ENCODE data around the gene CRABP2.
A peak's percentile ranks its signal among the peaks of the same experiment; 100 is the strongest.

CRABP2 gene

GRCh38 chr1:156747742-156748669 is 42.6 kb upstream of the CRABP2 start:
- no CpG with 5 or more reads among the region's 8 CpGs for WGBS (ENCODE audit: insufficient coverage, insufficient read length)
- Histone ChIP-seq H3K27me3 (ENCODE audit: control insufficient read depth, insufficient read depth, low read length) (no peaks in the 10 kb centered on the region), H3K4me1 (ENCODE audit: control insufficient read depth, insufficient read depth, low read length) (peaks cover 17% of the 10 kb centered on the region)

GRCh38 chr1:156746728-156747631 is 41.6 kb upstream of the CRABP2 start:
- Histone ChIP-seq H3K9me3 (ENCODE audit: control insufficient read depth, insufficient read depth, low read length) (no peaks in the 10 kb centered on the region), H3K27me3 (ENCODE audit: control insufficient read depth, insufficient read depth, low read length) (no peaks in the 10 kb centered on the region), H3K36me3 (ENCODE audit: control insufficient read depth, insufficient read depth, low read length) (peaks cover 17% of the 10 kb centered on the region; the same call in 1 of the 2 replicates), H3K27ac (ENCODE audit: low read length) (no peak overlapping the region), H3K4me1 (ENCODE audit: control insufficient read depth, insufficient read depth, low read length) (peaks cover 17% of the 10 kb centered on the region), H3K4me3 (ENCODE audit: low read length) (peak overlapping the region; percentile 34; the same call in 1 of the 2 replicates)
- no CpG with 5 or more reads among the region's 29 CpGs for WGBS (ENCODE audit: insufficient coverage, insufficient read length)
- no peak for DNase-seq (ENCODE audit: low read depth, low spot score)

More at GRCh38 chr1:156747742-156748669, 42.6 kb upstream of the CRABP2 start:
- H3K36me3 ChIP-seq (ENCODE audit: control insufficient read depth, insufficient read depth, low read length), result peaks cover 15% of the 10 kb centered on the region; the same call in 1 of the 2 replicates
- H3K27ac ChIP-seq (ENCODE audit: low read length), result no peak overlapping the region
- no peaks in the 10 kb centered on the region for H3K9me3 ChIP-seq (ENCODE audit: control insufficient read depth, insufficient read depth, low read length)
- H3K4me3 ChIP-seq (ENCODE audit: low read length), result peak overlapping the region; percentile 34; the same call in 1 of the 2 replicates
- DNase-seq (ENCODE audit: low read depth, low spot score), result no peak

GRCh38 chr1:156746406-156746727 is 41.0 kb upstream of the CRABP2 start:
- peaks cover 17% of the 10 kb centered on the region; the same call in 1 of the 2 replicates for H3K36me3 ChIP-seq (ENCODE audit: control insufficient read depth, insufficient read depth, low read length)
- H3K27ac ChIP-seq (ENCODE audit: low read length), result no peak overlapping the region
- DNase-seq (ENCODE audit: low read depth, low spot score), result no peak
- WGBS (ENCODE audit: insufficient coverage, insufficient read length), result no CpG with 5 or more reads among the region's 9 CpGs
- no peaks in the 10 kb centered on the region for H3K9me3 ChIP-seq (ENCODE audit: control insufficient read depth, insufficient read depth, low read length)
- H3K27me3 ChIP-seq (ENCODE audit: control insufficient read depth, insufficient read depth, low read length), result no peaks in the 10 kb centered on the region
- peaks cover 17% of the 10 kb centered on the region for H3K4me1 ChIP-seq (ENCODE audit: control insufficient read depth, insufficient read depth, low read length)
- H3K4me3 ChIP-seq (ENCODE audit: low read length), result no peak overlapping the region

- Histone ChIP-seq H3K27me3 (ENCODE audit: control insufficient read depth, insufficient read depth, low read length) (no peaks in the 10 kb centered on the region), H3K9me3 (ENCODE audit: control insufficient read depth, insufficient read depth, low read length) (no peaks in the 10 kb centered on the region), H3K4me3 (ENCODE audit: low read length) (no peak overlapping the region), H3K36me3 (ENCODE audit: control insufficient read depth, insufficient read depth, low read length) (peaks cover 17% of the 10 kb centered on the region; the same call in 1 of the 2 replicates), H3K27ac (ENCODE audit: low read length) (no peak overlapping the region), H3K4me1 (ENCODE audit: control insufficient read depth, insufficient read depth, low read length) (peaks cover 17% of the 10 kb centered on the region)
- no peak for DNase-seq (ENCODE audit: low read depth, low spot score)
- WGBS (ENCODE audit: insufficient coverage, insufficient read length), result no CpG with 5 or more reads among the region's 3 CpGs
Measured at GRCh38 chr1:156745881-156746280, 40.5 kb upstream of the CRABP2 start.

GRCh38 chr1:156744786-156745419 is 39.5 kb upstream of the CRABP2 start:
- no peak overlapping the region for H3K27ac ChIP-seq (ENCODE audit: low read length)
- no CpG with 5 or more reads among the region's 14 CpGs for WGBS (ENCODE audit: insufficient coverage, insufficient read length)

GRCh38 chr1:156744344-156744743 is 39.0 kb upstream of the CRABP2 start:
- H3K4me3 ChIP-seq (ENCODE audit: low read length), result no peak overlapping the region
- peaks cover 17% of the 10 kb centered on the region; the same call in 1 of the 2 replicates for H3K36me3 ChIP-seq (ENCODE audit: control insufficient read depth, insufficient read depth, low read length)
- no peaks in the 10 kb centered on the region for H3K27me3 ChIP-seq (ENCODE audit: control insufficient read depth, insufficient read depth, low read length)
- DNase-seq (ENCODE audit: low read depth, low spot score), result no peak
- no CpG with 5 or more reads among the region's 12 CpGs for WGBS (ENCODE audit: insufficient coverage, insufficient read length)
- H3K27ac ChIP-seq (ENCODE audit: low read length), result no peak overlapping the region
- H3K4me1 ChIP-seq (ENCODE audit: control insufficient read depth, insufficient read depth, low read length), result peaks cover 14% of the 10 kb centered on the region
- no peaks in the 10 kb centered on the region for H3K9me3 ChIP-seq (ENCODE audit: control insufficient read depth, insufficient read depth, low read length)

More at GRCh38 chr1:156744786-156745419, 39.5 kb upstream of the CRABP2 start:
- Histone ChIP-seq H3K9me3 (ENCODE audit: control insufficient read depth, insufficient read depth, low read length) (no peaks in the 10 kb centered on the region), H3K36me3 (ENCODE audit: control insufficient read depth, insufficient read depth, low read length) (peaks cover 17% of the 10 kb centered on the region; the same call in 1 of the 2 replicates), H3K4me3 (ENCODE audit: low read length) (no peak overlapping the region), H3K27me3 (ENCODE audit: control insufficient read depth, insufficient read depth, low read length) (no peaks in the 10 kb centered on the region), H3K4me1 (ENCODE audit: control insufficient read depth, insufficient read depth, low read length) (peaks cover 17% of the 10 kb centered on the region)
- DNase-seq (ENCODE audit: low read depth, low spot score), result no peak

- Histone ChIP-seq H3K27ac (ENCODE audit: low read length) (no peak overlapping the region), H3K9me3 (ENCODE audit: control insufficient read depth, insufficient read depth, low read length) (no peaks in the 10 kb centered on the region), H3K4me1 (ENCODE audit: control insufficient read depth, insufficient read depth, low read length) (peaks cover 10% of the 10 kb centered on the region), H3K27me3 (ENCODE audit: control insufficient read depth, insufficient read depth, low read length) (no peaks in the 10 kb centered on the region), H3K4me3 (ENCODE audit: low read length) (no peak overlapping the region), H3K36me3 (ENCODE audit: control insufficient read depth, insufficient read depth, low read length) (peaks cover 17% of the 10 kb centered on the region; the same call in 1 of the 2 replicates)
- DNase-seq (ENCODE audit: low read depth, low spot score), result no peak
- no CpG with 5 or more reads among the region's 14 CpGs for WGBS (ENCODE audit: insufficient coverage, insufficient read length)
Measured at GRCh38 chr1:156743367-156744302, 38.3 kb upstream of the CRABP2 start.

GRCh38 chr1:156742801-156743200 is 37.4 kb upstream of the CRABP2 start:
- Histone ChIP-seq H3K9me3 (ENCODE audit: control insufficient read depth, insufficient read depth, low read length) (no peaks in the 10 kb centered on the region), H3K4me1 (ENCODE audit: control insufficient read depth, insufficient read depth, low read length) (peaks cover 5% of the 10 kb centered on the region; the same call in 1 of the 2 replicates), H3K4me3 (ENCODE audit: low read length) (no peak overlapping the region), H3K27ac (ENCODE audit: low read length) (no peak overlapping the region), H3K27me3 (ENCODE audit: control insufficient read depth, insufficient read depth, low read length) (no peaks in the 10 kb centered on the region), H3K36me3 (ENCODE audit: control insufficient read depth, insufficient read depth, low read length) (peaks cover 17% of the 10 kb centered on the region; the same call in 1 of the 2 replicates)
- no CpG with 5 or more reads among the region's 4 CpGs for WGBS (ENCODE audit: insufficient coverage, insufficient read length)
- no peak for DNase-seq (ENCODE audit: low read depth, low spot score)

GRCh38 chr1:156742017-156742416 is 36.6 kb upstream of the CRABP2 start:
- Histone ChIP-seq H3K36me3 (ENCODE audit: control insufficient read depth, insufficient read depth, low read length) (peaks cover 17% of the 10 kb centered on the region; the same call in 1 of the 2 replicates), H3K4me3 (ENCODE audit: low read length) (no peak overlapping the region), H3K4me1 (ENCODE audit: control insufficient read depth, insufficient read depth, low read length) (peaks cover 3% of the 10 kb centered on the region; the same call in 1 of the 2 replicates), H3K27me3 (ENCODE audit: control insufficient read depth, insufficient read depth, low read length) (no peaks in the 10 kb centered on the region), H3K9me3 (ENCODE audit: control insufficient read depth, insufficient read depth, low read length) (no peaks in the 10 kb centered on the region), H3K27ac (ENCODE audit: low read length) (no peak overlapping the region)
- no peak for DNase-seq (ENCODE audit: low read depth, low spot score)
- no CpG with 5 or more reads among the region's 3 CpGs for WGBS (ENCODE audit: insufficient coverage, insufficient read length)

All from iPS DF 6.9 (cell line).